Stimulated activated CD8-positive, alpha-beta memory T cell treated with anti-CD3 and anti-CD28 coated beads, Interleukin-7, amount 100 ng/mL, for 48 hours (primary cell): ENCODE measurements around the gene CAMK2N2.

ENCODE experiments used
- DNase-seq, 2 donors: peaks; one replicate each; pipeline ENCODE4 v3.0.0-alpha.2; 2020; ENCODE audit warnings: low read depth in 1 of 2; ENCODE audit errors: extremely low read depth in 1 of 2

The CAMK2N2 gene

GRCh38 chr3:184261270-184261853, at the start of gene CAMK2N2:
Gene CAMK2N2, minus strand, starts transcription at chr3:184261553. Its CDS starts 268 bp downstream, at chr3:184261285.
- DNase-seq, result no peak

- DNase-seq, result no peak
These were observed 47.4 kb upstream of the CAMK2N2 start for GRCh38 chr3:184308744-184309143.

DNA sequence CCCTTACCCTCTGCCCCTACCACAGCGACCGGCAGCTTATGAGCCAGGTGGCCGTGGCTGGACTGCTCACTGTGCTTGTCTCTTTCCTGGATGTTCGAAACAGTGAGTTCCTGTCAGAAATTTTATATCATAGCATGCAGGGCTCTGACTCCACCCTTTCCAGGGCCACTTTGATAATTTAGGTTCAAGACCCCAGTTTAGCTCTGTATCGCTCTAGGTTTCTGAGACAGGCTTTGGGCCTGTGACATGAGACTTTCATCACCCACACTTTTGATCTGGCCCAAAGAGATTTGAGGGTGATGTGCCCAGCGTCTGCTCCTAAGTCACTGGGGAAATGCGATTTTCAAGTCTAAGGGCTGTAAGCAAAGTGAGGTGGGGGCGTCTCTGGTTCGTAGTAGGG, 46.6 kb upstream of the CAMK2N2 start:
- no peak for DNase-seq

GRCh38 chr3:184306341-184306972, 45.1 kb upstream of the CAMK2N2 start:
- no peak for DNase-seq

- DNase-seq, result no peak
These were observed 44.2 kb upstream of the CAMK2N2 start for GRCh38 chr3:184305577-184305976.

- no peak for DNase-seq
These were observed 39.0 kb upstream of the CAMK2N2 start for GRCh38 chr3:184300378-184300720.

GRCh38 chr3:184299488-184300377, 38.4 kb upstream of the CAMK2N2 start:
- DNase-seq, result no peak

DNA sequence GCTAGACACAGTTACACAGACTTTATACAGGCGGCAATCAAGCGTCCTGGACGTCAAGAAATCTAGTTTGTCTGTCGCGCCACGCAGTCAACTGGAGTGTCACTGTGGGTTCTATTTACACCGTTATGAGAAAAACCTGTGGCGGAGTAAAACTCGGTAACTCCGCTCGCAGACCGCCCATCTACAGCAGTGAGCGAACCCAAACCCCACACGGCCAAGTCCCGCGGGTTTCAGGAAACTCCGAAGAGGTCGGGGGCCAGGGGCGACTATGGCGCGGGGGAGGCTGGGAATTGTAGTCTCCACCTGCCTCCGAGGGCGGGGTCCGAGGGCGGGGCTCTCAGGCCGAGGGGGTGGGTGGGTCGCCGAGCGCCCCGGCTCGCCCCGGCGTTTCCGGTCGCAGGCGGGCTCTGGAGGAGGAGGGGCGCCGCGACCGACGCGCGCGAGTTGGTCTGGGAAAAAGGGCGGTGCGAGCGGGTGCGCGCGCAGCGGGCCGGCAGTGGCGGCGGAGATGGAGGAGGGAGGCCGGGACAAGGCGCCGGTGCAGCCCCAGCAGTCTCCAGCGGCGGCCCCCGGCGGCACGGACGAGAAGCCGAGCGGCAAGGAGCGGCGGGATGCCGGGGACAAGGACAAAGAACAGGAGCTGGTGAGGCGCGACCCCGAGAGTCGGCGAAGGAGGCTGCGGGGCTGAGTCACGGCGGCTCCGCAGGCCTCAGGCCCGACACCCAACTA, 37.6 kb upstream of the CAMK2N2 start, which contains the start of gene PSMD2:
Gene PSMD2, plus strand, starts transcription at position 483 of the 729 bp plus-strand sequence. Its CDS starts 26 bp downstream, at position 509.
- DNase-seq, result peak; percentile 98

DNA sequence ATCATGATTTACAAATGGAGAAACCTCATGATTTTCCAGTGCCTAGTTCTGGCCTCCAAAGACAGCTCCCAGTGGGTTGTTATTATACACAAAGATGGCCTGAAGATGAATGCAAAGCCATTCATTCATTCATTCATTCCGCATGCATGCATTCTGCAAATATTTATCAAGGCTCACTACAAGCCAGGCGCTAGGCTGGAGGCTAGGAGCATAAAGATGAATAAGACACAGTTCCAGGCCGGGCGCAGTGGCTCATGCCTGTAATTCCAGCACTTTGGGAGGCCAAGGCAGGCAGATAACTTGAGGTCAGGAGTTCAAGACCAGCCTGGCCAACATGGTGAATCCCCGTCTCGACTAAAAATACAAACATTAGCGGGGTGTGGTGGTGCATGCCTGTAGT, 35.3 kb upstream of the CAMK2N2 start:
- no peak for DNase-seq

DNA sequence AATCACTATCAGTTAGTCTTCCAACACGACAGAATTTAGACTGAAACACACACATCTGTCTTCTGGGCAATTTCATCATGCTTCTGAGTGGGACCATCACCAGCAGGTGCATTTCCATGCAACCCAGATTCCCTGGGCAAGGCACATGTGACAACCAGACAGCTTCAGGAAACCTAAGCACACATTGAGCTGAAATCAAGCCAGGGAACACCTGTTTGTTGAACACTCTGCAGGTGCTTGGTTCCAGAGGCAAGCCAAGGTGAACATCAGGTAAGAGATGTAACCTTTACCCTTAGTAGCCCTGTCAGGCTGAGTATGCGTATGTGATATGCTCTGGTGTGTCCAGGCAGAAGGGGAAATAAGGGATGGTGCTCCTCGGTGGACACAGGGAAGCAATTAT, 34.4 kb upstream of the CAMK2N2 start:
- DNase-seq, result no peak

GRCh38 chr3:184291738-184292445, 30.5 kb upstream of the CAMK2N2 start:
- DNase-seq, result no peak

GRCh38 chr3:184291044-184291737, 29.8 kb upstream of the CAMK2N2 start:
- DNase-seq, result no peak

DNA sequence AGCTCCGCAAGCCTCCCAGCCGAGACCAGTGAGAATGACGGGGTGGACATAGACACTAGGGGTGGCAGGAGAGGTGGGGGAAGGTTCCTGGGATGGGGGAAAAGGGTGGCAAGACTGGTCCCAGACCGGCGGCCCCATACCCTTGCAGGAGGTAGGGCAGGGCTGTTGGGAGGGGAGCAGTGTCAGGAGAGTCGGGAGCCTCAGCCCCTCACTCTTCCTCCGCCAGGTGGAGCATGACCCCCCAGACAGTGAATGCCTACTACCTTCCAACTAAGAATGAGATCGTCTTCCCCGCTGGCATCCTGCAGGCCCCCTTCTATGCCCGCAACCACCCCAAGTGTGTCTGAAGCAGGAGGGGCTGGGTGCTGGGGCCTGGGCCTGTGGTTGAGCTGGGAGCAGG, 29.0 kb upstream of the CAMK2N2 start:
- DNase-seq, result no peak

DNA sequence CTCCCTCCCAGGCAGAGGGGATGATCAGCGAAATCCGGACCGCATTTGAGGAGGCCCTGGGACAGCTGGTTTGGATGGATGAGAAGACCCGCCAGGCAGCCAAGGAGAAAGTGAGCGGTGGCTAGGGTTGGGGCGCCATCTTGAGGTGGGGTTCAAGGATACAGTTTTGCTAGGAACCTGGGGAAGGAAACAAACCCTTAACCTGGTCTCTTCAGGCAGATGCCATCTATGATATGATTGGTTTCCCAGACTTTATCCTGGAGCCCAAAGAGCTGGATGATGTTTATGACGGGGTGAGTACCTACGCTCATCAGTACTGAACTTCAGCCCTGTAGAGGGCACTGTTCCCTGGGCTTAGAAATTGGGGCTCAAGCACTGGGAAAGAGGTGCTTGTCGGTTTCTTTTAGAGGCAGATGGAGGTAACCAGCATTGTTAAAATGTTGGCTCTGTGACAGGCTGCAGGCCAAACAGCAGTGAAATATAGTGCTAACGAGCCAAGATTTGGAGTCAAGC, 28.1 kb upstream of the CAMK2N2 start:
- DNase-seq, result peak in 1 of 2 donors; percentile 37

GRCh38 chr3:184284696-184285095, 23.3 kb upstream of the CAMK2N2 start:
- no peak for DNase-seq

- no peak for DNase-seq
These were observed 22.3 kb upstream of the CAMK2N2 start for GRCh38 chr3:184283681-184284080.

- no peak for DNase-seq
These were observed 21.6 kb upstream of the CAMK2N2 start for GRCh38 chr3:184282941-184283340.

DNA sequence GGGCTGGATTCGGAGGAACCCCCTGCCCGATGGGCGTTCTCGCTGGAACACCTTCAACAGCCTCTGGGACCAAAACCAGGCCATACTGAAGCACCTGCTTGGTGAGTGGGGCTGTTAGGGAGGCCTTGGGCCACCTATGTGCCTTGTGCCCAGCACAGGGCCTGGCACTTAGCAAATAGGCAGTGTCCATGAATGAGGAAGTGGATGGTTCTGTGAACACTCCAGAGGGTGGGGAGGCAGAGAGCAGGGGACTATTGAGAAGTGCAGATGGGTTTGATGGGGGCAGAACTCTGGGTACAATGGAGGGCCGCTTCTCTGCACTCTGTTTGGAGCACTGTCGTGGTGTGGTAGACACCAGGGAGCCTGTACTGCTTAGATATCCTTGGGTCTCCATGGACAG, 16.0 kb upstream of the CAMK2N2 start:
- DNase-seq, result no peak

- no peak for DNase-seq
These were observed 14.9 kb upstream of the CAMK2N2 start, which contains the start of gene ECE2 for GRCh38 chr3:184275961-184276910. Gene ECE2, plus strand, starts transcription at chr3:184276022. Its CDS starts 132 bp downstream, at chr3:184276154.
